Activated CD8-positive, alpha-beta memory T cell treated with anti-CD3 and anti-CD28 coated beads, Interleukin-2, amount 50 U/mL, for 4 hours (primary cell): ENCODE results near the gene MRNIP.

ENCODE experiments used
- DNase-seq: peaks from one replicate; pipeline ENCODE4 v3.0.0-alpha.2; 2020

MRNIP gene

GRCh38 chr5:179870952-179871351, 12.3 kb upstream of the MRNIP start:
- DNase-seq = no peak

DNA sequence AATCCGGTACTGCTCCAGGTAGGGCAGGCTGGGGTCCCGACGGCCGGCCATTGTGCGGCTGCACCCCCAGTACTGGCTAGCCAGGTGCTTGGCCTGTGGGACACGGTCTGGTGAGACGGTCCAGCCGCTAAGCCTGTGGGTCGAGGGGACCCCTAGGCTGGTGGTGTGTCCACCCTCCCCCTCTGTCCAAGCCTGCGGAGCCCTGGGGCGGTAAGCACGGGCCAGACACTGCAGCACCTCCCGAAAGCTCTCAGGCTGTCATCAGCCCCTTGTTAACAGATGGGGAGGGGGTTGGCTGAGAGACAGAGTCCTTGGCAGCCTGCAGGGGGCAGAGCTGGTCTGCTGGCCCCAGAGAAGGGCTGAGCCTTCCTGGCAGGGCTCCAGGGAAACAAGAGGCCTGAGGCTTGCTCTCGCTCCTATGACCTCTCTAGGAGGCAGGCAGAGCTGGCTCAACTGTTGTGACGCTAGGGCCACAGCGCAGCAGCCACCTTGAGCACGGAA, 11.8 kb upstream of the MRNIP start:
- no peak for DNase-seq

- no peak for DNase-seq
Observed at GRCh38 chr5:179869641-179870402, 11.2 kb upstream of the MRNIP start.

DNA sequence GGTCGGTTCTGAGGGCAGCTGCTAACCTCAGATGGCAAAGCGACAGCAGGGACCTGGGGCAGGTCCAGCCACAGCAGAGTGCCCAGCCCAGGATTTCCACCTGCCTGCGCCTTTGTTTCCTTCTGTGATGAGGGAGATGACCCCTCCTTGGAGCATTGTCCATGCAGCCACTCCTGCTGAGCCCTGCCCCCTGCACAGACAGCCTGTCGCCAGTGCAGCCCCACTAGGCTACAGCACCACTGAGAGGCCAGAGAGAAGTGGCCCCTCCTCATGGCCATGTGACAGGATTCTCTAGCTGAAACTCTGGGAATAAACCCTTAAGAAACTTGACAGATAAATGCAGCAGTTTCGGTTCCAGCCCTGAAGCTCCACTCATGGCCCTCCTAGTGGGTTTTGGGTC, 10.5 kb upstream of the MRNIP start:
- no peak for DNase-seq

- DNase-seq = no peak
Observed at GRCh38 chr5:179868541-179868940, 9.9 kb upstream of the MRNIP start.

GRCh38 chr5:179867476-179867875, 8.9 kb upstream of the MRNIP start:
- DNase-seq = no peak

- DNase-seq = no peak
Observed at GRCh38 chr5:179867079-179867465, 8.5 kb upstream of the MRNIP start.

GRCh38 chr5:179866241-179867078, 7.8 kb upstream of the MRNIP start:
- no peak for DNase-seq

DNA sequence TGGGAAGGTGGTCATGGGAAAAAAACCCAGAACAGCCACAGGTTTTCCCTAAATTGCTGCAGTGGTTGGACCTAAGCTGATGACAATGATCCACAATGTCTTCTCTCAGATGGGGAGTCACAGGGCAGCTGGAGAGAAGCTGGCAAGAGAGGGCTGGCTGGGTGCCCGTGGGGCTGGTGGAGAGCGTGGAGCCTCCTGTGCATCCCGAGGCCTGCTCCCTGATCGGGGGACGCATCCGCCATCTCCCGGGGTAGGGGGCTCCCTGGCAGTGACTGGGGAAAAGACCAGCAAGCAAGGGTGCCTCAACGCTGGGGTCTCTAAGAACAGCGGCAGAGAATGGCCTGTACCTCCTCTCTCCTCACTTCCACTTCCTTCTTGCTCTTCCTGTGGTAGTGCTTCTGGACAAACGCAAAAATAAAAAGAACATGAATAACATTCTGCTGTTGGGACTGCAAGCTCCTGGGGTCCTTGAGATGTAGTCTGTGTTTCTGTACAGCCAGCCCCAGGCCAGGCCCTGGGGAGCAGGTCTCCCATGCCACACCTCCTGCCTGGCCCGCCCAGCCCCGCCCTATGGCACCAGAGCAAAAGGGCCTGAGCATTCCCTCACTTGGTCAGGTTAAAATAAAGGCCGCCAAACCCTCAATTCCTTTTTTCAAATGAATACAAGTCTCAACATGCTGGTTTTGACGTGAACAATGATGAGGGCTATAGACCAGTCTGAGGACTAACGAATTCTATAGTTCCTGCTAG, 7.0 kb upstream of the MRNIP start:
- no peak for DNase-seq

GRCh38 chr5:179864686-179865085, 6.1 kb upstream of the MRNIP start:
- DNase-seq = no peak

DNA sequence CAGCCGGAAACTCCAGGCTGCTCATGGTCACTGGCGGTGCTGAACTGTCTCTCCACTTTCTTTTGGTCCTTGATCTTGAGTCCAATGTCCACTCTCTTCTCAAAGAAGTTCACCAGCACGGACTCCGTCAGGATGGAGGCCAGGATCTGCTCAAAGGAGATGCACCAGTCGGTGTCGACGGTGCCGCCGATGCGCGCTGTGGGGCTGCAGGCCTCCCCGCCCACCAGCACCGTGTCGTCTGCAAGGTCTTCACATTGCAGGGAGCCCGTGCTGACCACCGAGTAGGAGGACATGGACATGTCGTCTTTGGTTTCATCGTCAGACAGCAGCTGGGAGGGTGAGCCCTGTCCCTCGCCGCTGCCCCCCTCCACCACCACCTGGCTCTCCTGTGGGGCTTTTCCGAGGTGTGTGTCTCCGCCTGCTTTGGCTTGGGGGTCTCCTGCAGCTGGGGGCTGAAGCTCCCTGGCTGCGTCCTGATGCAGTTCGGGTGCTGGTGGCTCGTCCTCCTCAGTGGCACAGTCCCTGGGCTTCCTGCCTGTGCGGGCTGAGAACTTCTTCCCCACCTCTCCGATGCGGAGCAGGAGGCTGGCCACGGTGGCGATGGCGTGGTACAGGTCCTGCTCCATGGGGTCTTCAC, 5.0 kb upstream of the MRNIP start:
- DNase-seq = no peak

GRCh38 chr5:179862891-179863290, 4.3 kb upstream of the MRNIP start:
- no peak for DNase-seq

DNA sequence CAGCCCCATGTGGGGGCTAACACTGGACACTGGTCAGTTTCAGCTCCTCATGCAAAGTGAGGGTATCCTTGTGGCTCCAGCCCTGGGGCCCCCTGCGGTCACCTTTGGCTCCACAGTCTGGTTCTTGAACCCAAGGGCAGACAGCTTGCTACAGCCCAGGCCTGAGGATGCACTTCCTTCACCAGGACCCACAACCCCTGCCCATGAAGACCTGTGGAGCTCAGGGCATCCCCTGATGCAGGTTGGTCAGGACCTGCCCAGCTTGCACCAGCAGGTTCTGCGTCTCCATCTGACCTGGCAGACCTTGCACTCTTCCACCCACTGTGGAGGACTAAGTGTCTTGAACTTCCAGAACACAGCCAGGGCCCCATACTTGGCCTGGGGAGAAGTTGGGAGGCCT, 3.7 kb upstream of the MRNIP start:
- no peak for DNase-seq

GRCh38 chr5:179860301-179860700, 1.7 kb upstream of the MRNIP start:
- no peak for DNase-seq

DNA sequence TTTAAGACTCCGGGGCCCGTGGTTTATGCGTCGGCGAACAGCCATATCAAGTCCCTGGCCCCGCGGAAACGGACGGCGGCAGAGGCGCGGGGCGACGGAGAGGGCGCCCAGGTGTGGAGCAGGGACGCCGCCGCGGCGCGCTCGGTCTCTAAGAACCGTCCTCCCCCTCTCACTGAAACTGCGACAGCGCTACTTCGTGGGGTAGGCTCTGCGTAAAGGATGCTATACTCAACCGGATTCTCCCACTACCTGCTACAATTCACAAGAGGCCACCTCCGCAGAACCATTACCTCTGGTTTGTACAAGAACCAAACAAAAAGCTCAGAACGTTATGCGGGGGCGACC, 404 bp downstream of the MRNIP start:
- peak; percentile 50 for DNase-seq

GRCh38 chr5:179854356-179854755, 4.3 kb downstream of the MRNIP start:
- no peak for DNase-seq

- DNase-seq = no peak
Observed at GRCh38 chr5:179852993-179853547, 5.5 kb downstream of the MRNIP start.

- DNase-seq = no peak
Observed at GRCh38 chr5:179841621-179842020, 17.0 kb downstream of the MRNIP start.

- DNase-seq = no peak
Observed at GRCh38 chr5:179840766-179841165, 17.9 kb downstream of the MRNIP start.

DNA sequence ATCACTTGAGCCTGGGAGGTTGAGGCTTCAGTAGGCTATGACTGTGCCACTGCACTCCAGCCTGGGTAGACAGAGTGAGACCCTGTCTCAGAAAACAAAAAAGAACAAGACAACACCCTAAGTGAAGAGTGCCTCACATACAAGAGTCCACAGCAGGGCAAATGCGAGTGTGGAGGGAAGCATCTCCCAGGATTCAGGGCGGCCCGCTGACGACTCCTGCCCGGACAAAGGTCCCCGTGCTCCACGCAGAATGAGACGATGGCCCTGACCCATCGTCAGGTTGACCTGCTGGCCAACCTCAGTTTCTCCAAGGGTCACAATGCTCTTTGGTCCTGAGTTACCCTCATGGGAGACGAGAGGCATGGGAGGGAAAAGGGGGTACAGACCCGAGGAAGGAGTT, 18.3 kb downstream of the MRNIP start:
- no peak for DNase-seq

DNA sequence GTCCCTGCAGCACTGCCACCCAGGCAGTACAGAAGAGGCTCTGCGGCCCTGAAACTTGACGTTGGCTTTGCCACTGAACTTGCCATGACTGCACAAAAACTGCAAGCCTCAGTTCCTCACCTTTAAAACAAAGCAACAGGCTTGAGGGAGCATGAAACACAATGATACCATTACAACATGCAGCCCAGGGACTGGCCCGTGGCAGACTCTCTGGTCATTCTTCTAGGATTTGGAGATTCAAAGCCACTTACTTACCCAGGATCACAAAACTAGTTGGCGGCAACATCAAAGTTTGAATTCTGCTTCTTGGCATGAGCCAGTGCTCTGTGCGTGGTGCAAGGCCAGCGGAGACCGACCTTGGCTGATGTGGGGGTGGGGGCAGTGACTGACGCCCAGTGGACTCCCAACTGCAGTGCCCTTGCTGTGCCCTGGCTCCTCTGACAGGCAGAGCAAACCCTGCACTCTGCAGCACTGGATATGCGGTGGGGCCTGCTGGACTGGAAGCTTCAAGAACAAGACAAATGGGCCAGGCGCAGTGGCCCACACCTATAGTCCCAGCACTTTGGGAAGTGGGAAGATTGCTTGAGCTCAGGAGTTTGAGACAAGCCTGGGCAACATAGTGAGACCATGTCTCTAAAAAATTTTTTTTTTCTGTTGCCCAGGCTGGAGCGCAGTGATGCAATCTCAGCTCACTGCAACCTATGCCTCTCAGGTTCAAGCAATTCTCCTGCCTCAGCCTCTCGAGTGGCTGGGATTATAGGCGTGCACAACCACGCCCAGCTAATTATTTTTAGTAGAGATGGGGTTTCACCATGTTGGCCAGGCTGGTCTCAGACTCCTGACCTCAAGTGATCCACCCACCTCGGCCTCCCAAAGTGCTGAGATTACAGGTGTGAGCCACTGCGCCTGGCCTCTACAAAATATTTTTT, 19.0 kb downstream of the MRNIP start:
- no peak for DNase-seq
